NCI-H1105 (cell line): ENCODE measurements around the gene CMTR1.
"Not testable (repeated sequence)": the region's sequence is repeated elsewhere in the genome, so short reads cannot be mapped to it uniquely, and the experiment has no call there.

Experiments used
- DNase-seq: peaks from one replicate; lab custom pipeline; 2025; lab: John Stamatoyannopoulos, UW

The CMTR1 gene

DNA sequence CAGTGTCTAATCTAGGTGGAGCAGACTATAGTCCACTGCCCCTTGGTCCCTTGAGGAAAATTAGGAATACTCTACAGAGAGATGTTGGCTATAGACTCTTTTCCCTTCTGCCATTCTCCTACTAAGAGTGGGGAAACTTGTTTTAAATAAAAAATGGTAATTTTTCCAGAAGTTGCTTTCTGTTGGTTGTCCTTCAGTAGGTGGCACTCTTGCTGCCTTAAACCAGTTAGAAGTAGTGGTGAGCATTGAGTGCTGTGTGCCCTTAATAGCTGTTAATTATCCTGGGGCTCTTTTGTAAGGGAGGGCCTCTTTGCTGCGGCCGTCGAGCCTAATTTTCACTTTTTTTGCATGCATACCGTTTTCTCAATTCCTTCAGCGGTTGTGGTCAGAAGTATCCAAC is 2.8 kb downstream of the CMTR1 start:
- DNase-seq: no peak

DNA sequence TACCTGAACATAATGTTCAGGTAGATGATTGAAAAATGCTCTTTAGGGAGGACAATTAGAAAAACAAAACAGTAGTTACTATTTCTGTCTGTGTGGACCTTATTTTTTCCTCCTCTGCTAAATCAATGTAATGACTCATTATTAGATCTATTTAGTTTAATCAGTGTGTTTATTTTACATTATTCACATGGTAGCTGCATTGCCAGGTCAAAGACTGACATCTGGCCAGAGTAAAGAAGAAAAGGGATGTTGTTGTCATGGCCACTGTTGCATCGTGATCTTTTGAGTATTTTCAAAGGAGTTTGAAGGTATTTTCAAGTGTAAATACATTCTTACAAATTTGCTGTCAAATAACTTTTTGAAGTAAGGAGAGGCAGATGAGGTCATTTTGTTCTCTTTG is 5.9 kb downstream of the CMTR1 start:
- no peak for DNase-seq

DNA sequence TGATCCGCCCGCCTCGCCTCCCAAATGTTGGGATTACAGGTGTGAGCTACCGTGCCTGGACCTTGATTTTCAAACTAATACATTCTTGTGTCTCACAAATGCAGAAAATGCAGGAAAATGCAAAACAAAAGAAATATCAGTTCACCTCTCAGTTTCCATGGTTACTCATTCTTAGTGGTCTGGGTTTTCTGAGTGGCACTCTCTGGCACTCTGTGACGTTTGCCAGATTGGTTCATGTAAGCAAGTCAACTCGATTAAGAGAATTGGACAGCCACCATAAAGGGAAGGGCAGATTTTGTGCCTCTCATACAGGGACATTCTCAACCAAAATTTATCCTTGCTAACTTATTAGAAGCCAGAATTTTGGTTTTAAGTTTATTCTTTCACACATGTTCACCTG is 8.6 kb downstream of the CMTR1 start:
- DNase-seq: no peak

DNA sequence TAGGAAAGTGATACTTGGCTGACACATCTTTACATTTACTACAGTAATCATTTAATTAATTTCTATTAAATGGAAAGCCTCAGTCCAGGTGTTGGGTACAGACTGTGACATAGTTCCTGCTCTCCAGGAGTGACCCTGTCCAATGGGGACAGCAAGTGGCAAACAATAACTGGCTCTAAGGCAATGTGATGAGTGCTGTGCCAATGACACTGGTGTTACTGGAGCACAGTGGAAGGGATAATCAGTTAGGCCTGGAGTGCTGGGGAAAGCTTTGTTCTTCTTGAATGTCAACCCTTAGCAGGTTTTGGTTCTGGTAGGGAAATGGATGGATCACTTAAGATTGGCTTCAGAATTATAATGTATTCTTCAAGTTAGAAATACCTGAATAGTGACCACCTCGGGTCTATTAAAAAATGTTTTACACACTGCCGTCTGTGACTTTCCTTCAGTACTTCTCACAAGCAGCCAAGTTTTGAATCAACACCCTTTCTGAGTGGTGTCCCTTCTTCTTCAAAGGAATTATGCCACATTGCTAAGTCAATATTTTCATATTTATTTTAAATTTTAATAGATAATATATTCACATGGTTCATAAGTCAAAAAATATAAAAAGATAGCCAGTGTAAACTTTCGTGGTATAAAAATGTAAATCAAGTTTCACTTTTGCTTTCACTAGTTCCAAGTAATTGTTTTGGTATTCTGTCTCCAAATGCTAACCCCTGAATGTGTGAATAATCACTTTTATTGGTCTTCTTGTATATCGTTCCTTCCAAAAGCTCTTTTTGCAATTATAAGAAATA is 9.6 kb downstream of the CMTR1 start:
- no peak for DNase-seq

DNA sequence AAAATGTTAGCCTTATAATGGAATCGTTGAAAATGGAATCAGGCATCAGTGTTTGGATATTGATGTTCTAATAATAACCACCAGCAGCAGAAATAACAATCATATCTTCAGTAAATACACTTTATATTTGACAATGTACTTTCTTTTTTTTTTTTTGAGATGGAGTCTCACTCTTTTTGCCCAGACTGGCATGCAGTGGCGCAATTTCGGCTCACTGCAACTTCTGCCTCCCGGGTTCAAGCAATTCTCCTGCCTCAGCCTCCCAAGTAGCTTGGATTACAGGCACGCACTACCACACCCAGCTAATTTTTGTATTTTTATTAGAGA is 10.2 kb downstream of the CMTR1 start:
- not testable (repeated sequence) for DNase-seq

DNA sequence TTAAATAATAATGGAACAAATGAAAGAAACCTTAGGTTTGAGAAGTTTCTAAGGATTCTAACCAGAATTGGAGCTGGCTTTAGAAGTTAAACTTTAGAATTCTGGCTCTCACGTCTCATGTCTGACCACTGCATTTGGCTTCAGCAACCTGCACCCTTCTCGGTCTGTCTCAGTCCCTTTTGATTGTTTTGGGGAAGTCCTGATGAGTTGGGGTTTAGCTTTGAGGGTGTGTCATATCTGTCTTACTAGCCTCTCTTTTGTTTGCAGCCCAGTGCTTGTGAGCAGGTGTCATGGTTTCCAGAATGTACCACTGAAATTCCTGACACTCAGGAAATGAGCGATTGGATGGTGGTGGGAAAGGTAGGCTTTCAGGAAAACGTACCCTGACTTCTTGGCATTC is 17.0 kb downstream of the CMTR1 start:
- no peak for DNase-seq

DNA sequence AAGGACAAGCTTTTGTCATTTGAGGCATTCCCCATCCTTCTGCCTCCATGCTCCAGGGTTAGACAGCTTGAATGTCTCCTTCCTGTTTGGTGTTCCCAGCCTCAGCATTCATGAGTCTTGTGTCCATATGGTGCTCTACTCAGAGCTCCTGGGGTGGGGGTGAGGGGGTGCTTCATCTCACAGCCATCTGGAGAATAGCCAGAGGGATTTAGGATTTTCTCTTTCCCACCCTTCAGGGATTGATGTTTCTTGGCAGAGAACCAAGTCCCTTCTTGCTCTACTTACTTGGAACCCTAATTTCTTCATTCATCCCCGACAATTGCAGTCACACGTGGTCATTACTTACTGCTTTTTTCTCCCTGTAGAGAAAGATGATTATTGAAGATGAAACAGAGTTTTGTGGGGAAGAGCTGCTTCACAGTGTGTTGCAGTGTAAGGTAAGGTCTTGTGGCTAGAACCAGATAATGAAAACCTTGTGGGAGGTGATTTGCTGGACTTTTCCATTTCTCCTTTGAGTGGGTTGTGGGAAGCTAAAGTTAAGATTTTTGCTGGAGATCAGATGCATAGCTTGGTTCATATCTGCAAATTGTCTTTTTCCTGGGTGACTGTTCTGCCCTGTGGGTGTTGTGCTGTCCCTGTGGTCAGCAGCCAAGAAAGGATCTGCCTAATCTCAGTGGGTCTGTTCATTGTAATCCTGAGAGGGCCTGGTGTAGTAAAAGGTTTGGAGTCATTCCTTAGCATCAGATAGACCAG is 18.6 kb downstream of the CMTR1 start:
- no peak for DNase-seq

DNA sequence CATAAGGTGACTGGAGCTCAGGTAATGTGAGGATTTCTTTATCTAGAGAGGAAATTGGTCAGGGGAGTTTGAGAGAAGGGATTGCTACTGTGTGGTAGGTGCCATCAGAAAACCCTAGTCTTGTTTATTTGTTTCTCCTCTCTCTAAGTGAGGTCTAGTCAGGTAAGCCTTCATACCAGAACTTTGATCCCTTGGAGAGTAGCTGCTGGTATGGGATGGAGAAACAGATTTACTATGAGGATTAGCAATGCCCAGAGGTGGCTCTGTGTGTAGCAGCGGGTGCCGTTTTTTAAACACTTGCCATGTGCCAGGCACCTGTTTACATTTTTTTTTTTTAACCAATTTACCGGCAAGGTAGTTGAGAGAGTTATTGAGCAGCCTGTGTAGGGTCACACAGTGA is 19.5 kb downstream of the CMTR1 start:
- no peak for DNase-seq

DNA sequence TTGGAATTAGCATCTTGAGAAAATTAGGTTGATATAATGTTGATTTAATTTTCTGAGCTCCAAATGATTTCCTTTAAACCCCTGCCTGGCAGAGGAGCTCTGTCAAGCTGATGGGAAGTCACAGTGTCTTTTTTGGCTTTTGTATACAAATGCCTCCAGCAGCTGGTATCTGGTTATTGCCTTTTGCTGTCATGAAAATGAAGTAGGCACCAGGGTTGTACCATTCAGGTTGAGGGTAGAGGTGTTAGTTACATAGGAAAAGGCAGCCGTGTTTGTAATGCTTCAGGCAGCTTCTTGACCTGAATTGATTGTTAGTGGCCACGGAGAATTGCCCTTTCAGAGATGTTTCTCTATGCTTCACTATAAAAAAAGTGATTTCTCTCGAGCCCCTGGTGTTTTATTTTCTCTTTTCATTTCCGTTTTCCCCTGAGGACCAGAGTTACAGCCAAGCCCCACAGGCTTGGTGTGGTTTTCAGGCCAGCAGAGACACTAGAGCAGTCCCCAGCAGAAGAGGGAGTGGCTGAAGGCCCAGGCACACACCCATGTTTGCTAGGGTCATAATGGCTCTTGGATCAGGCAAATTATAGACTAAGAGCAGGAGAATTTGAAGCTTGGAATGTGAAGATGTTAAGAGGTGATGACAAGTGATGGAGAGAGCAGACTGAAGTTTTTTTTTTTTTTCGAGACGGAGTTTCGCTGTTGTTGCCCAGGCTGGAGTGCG is 21.6 kb downstream of the CMTR1 start:
- DNase-seq: no peak

DNA sequence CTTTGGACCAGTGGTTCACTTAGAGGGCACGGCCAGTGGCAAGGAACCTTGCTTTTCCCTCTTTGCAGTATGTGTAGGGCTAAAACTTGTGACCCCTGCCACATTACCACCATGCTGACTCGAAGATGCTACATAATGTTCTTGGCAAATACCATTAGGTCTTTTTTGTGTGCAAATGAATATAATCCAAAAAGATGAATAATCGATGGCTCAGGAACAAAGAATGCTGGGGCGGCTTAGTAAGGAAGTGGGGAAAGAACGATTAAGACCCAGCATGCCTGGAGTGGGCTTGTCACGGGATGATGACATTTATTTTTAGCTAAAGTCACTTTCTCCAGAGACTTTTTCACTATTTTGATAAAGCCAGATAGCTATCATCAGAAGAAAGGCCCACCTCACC is 23.1 kb downstream of the CMTR1 start:
- no peak for DNase-seq

DNA sequence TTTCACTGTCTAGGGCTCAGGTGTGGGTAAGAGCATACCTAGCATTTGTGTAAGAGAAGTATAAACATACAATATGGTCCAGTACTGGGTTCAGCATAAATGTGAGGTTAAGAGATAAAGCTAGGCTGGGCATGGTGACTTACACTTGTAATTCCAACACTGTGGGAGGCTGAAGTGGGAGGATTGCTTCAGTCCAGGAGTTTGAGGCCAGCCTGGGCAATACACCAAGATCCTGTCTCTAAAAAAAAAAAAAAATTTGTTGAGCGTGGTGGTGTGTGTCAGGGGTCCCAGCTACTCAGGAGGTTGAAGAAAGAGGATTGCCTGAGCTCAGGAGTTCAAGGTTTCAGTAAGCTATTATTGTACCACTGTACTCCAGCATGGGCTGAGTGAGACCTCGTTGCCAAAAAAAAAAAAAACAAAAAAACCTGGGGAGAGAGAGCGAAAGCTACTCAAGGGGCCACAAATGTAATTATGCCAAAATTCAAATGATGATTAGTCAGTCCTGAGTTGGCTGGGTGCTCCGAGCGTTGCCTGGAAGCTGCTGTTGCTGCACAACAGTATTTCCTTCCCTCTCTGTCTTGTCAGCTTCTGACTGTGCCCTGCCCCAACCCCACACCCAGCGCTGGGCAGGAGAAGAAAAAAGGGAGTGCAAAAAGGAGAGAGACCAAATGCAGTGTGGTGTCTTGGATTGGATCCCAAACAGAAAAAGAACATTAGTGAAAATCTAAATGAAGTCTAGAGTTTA is 24.0 kb downstream of the CMTR1 start:
- no peak for DNase-seq

DNA sequence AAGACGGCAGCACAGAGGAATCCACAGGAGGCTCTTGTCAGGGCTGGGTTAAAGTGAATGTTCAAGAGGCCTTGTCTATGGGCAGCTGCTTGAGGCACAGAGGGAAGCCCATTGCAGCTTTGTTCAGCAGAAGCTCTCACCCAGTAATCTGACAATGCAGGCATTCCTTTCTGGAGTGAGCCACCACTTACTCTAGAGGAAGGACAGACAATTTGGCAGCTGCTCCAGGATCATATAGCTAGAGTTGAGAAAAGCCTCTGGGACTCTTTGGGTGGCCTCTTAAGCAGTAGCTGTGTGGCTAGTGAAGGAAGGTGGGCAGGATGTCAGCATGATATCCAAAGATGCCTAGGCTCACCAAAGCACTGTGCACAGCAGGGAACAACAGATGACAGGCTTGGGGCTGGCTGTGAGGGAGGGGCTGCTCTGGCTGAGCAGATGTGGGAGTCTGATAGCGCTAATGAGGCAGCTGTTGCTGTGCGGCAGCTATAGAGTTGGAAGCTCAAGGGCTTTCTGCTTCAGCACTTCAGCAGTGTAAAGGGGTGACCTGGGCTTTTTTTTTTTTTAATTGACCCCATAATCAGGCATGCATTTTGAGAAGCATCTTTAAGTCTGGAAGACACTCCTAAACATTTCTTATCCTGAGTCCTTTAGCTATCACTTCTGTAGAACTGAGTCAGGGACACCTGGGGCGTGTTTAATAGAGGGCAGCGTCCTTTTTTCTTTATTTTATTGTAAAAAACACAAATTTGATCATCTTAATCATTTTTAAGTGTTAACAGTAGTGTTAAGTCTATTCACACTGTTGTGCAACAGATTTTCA is 27.2 kb downstream of the CMTR1 start:
- peak; percentile 51 for DNase-seq

DNA sequence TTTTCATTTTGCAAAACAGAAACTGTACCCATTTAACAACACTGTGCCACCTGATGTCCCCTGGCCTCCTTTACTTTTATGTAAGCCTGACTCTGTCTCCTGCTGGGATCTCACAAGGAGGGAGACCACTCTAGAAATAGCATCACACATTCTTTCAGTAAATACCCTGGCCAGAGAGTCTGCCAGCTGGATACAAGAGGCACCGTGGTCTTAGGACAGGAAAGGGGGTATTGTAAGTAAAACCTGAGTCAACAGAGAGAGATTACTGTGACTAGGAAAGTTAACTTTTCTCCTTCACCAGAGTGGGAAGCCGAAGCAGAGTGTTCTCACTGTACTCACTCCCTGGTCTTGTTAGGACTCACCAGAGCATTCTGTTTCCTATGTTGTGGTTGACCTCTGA is 27.8 kb downstream of the CMTR1 start:
- DNase-seq: no peak

DNA sequence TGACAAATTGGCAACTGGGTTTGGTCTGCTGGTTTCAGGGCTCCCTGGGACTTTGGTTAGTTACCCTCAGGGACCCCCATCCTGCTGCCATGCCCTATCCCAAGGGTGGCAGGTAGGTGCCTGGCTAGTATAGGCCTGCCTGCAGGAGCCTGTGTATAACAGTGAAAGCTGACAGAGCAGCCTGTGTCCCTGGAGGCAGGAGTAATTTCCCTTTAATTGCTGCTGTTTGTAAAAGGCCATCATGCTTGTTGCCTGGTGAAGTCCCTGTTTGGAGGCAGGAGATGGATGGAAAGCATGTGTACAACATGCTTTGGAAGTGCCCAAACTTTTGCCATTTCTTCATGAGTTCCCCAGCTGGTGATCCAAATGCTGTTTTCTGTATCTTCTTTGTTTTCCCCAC is 30.1 kb downstream of the CMTR1 start:
- DNase-seq: no peak

DNA sequence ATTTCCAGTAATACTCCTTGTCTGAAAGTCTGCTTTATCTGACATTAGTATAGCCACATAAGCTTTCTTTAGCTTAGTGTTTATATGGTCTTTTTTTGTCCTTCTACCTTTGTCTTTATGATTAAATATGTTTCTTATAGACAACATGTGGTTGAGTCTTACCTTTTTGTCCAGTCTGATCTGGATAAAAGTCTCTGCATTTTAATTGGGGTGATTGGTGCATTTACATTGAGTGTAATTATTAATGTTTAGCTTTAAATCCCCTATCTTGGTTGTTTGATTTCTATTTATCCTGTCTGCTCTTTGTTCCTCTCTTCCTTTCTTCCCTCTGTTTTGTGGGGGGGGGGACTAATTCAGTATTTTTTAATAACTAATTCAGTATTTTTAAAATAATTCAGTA is 34.7 kb downstream of the CMTR1 start:
- DNase-seq: no peak

DNA sequence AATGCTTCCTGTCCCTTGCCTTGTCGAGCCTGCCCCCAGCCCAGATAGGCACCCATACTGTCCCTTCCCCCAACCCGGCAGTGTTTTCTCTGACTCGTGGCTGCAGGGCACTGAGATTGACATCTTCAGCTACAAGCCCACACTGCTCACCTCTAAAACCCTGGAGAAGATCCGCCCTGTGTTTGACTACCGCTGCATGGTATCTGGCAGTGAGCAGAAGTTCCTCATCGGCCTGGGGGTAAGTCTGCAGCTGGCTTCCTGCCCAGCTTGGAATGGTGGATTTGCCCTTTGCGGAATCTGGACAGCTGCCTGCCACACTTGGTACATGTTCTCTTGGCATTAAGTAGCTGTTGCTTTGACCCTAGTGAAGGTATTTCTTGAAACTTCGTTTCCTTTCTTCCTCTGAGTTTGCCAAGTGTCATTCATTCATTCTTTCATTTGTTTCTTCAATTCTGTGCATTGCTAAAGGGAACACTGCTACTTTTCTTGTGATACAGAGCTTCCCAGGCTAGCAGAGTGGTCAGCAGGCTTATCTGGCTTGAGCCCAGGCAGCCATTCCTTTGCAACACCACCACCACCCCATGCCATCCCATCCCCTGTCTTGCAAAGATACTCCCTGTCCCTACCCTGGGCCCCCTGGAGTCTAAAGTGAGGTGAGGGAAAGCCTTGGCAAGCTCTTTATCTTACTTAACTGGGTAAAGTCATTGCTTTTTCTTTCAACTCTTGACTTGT is 40.5 kb downstream of the CMTR1 start:
- peak; percentile 27 for DNase-seq

DNA sequence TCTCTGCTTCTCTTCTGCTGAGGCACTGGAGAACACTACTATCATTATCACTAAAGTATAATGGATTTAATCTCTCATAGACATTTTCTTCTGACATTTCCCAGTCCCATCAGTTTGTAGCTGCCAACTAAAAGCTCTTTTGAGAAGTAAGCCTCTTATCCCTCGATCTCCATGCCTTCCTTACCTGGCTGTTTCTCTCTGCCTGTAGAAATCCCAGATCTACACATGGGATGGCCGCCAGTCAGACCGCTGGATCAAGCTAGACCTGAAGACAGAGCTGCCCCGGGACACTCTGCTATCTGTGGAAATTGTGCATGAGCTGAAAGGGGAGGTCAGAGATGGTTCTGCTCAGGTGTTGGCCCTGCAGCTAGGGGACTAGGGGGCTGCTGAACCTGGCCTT is 41.3 kb downstream of the CMTR1 start:
- DNase-seq: no peak

DNA sequence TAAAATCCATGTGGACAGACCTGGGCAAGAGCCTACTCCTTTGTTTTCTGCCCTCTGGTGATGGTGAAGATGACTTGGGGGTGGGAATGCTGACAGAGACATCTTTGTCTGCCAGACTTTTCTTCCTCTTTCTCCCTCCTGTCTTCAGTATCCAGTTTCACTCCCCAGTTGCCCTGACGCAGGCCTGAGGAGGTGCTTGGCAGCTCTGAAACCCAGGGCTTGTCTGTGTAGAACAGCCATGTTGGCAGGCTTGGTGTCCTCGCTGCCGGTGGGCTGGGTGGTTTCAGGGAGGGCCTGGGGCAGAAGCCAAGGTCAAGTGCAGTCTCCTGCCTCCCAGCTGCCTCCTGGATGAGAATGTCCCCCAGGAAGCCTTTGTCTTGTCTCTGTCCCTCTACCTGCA is 44.2 kb downstream of the CMTR1 start:
- DNase-seq: no peak

DNA sequence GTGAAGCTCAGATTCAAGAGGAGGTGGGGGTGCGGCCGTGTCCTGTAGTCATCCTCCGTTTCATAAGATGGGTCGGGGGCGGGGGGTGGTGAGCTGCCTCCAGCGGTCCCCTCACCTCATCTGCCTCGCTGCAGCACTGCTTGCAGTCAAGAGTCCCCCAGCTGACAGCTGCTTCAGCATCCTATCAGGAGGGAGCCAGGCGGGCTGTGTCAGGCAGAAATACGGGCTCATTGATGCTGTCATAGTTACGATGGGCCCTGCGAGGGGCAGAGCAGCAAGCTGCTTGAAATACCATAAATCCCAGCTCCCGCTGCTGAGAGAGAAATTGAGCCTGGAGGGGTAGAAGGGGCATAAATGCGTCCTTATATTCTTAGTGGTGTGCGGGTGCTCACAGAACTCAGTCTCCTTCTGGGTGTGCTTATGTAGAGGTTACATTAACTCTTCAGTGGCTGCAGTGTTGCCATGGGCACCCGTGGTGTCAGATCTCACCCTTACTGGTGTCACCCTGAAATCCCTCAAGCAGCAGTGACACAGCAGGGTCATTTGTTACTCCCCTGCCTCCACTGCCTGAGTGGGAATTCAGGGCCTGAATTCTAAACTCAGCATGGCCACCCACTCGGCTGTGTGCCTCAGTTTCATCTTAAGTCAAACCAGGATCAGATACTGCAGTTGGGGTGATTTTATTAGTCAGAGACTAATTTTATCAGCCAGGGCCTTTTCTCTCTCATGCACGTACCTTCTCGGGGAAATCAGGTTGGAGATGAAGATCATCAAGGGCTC is 44.8 kb downstream of the CMTR1 start:
- no peak for DNase-seq

DNA sequence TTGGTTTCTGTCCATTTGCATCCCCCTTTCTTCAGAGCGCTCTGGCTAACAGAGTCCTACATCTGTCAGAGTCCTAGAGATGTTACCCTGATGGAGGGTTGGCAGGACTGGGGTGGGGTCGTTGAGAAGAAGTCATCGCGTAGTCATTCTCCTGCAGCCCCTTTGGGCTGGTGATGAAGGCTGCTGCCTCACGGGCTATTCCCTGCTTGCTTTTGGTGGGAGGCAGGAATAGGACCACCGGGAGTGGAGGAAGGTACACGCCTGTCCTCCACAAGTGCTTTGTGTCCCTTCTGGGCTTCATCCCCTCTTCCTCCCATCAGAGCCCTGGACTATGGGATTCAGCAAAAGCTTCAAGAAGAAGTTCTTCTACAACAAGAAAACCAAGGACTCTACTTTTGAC is 45.8 kb downstream of the CMTR1 start:
- DNase-seq: no peak
